HG03103 (cell line): ENCODE results near the gene RASSF8.
A peak's percentile ranks its signal among the peaks of the same experiment; 100 is the strongest.

Experiments
- ATAC-seq: cut with Tn5 transposase; IDR thresholded peaks from one replicate; pipeline ENCODE4 v1.9.1; 2021; ENCODE audit warnings: low read depth; ENCODE audit not compliant: unreplicated experiment

Gene RASSF8

DNA sequence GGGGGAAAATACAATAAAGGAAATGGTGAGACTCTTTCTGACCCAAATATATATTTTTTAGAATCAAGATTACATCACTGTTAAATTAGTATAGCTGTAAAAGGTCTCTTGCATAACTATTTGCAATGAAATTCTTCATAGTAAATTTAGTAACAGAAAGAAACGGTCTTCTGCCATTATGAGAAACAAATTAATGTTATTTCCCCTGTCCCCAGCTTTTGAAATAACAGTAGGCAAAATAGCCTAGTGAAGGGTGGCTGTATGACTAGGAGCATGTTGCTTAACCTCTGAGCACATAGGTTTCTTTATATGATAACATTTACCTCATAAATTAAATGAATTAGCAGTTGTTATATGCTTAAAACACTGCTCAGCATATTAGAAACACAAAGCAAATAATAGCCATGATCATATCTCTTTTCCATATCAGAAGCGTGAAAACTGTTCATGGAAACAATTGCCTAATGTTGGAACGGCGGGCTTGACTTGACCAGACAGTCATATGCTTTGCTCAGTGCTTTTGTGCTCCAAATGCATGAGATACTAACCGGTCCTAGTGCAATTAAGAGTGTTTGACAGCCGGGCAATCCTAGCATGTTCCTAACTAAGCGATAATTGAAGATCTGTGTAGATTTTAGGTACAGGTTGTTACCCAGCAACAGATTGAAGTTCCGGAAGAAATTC, 142.3 kb downstream of the RASSF8 start:
- ATAC-seq, result no peak

DNA sequence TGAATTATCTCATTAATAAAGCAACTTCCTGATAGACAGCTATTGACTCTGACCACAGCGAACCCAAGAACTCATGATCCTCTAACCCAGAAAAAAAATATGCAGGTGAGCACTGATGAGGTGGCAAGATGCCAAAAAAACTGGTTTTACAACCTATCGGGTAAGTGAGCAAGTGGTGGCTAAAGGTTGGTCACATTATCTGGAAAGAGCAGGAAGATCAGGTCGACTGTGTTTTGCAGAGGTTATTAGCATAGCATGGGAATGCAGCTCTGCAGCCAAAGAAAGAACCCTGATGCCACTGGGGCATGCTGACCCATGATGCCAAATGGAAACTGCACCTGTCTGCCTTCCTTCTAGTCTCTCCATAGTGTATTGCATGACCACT, 142.9 kb downstream of the RASSF8 start:
- no peak for ATAC-seq

DNA sequence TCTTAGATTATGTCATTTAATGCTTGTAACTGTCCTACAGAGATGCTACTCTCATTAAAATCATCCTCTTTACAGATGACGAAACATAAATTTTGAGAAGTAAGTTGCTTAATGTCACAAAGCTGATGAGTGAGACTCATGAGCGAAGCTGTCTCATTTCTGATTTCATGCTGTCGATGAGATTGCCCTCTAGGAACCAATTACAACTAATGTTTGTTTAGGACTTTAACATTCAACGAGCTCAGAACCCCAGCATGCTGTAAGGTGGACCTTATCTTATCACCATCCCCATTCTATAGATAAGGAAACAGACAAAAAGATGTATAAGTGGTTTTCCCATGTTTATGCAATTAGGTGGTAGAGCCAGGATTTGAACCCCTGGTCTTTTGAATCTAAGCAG, 143.3 kb downstream of the RASSF8 start:
- ATAC-seq, result no peak

DNA sequence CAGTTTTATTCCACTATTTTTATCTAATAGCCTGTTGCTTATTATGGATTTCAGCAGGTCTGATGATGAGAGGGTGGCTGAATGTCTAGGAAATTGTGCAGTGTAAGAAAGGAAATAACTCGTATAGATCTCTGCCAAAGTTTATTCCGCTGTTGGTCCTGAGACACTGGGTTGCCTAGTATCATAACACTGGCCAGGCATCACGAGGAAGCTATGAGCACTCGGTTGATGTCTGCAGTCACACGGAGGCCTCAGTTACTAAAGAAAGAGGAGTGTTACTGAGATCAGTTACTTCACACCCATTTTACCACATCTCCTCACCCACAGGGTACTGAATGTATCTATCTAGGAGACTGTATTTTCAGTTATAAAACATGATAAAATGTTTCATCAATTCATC, 144.5 kb downstream of the RASSF8 start:
- no peak for ATAC-seq

DNA sequence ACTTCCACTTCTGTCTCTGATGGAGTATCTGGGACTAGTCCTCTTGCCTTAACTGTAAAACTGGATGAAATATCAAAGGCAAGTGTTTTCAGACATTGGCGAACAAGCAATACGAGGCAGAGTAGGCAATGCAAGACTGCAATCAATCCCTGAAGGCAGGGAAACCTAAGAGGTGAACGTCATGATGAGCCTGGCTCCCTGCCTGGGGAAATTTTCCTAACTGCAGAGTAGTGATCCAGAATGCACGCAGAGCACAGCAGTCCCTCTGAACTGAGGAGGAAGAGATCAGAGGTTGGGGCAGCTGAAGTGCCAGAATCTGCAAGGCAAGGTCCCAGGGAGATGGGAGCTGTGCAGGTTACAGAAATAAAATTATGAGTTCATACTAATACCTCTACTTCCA, 147.9 kb downstream of the RASSF8 start:
- ATAC-seq, result no peak

DNA sequence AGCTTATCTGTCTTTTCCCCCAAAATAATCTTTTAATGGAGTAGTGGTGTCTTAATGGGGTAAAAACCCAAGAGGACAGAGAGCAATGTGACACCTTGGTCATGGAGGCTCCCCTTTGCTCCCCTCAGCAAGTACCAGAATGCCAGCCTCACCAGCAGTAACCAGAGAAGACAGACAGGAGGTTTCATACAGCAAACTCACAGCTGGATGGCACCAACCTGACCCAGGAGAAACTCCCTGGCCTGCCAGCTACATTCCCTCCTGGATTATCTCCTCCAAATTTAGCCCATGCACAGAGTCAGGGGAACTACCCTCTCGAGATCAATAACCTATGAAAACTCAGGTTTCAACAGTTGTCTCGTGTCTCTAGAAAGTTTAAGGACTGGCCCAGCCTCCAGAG, 150.4 kb downstream of the RASSF8 start:
- ATAC-seq, result no peak

DNA sequence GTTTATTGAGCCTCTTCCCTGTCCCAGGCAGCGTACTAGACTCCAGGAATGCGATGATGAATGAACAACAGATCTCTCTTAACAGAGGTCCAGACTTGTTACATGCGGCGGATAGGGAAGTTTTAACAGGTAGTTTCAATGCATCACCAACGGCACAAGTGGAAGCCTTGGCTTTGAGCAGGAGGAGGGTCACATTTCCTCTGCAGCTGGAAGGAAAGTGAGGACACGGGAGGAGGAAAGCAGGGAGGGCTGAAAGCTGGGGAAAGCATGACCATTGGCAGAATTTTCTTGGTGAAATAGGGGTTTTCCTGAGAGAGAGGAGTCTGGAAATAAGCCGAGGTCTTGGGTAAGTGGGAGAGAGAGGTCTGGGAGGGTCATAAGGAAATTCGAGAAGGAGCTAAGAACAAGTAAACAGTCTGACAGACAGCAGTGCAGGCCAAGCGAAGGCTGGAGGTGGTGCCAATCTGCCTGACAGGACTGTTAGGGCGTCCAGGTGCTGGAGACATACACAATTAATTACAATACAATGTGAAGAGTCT, 150.9 kb downstream of the RASSF8 start:
- no peak for ATAC-seq

DNA sequence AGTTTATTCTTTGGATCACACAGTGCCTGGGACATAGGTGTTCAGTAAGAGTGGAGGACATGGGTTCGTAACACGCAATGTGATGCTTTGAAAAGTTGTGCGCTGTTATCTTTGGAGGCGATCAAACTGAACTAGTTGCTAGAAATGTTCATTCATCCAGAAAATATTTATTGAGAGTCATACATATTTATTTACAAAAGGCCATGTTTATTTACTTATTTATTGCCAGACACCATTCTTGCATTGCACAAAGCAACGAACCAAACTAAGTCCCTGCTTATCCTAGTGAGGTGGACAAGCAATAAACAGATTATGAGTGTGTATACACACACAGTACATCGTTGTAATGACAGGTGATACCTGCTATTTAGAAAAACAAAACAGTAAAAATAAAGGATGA, 153.8 kb downstream of the RASSF8 start:
- no peak for ATAC-seq

DNA sequence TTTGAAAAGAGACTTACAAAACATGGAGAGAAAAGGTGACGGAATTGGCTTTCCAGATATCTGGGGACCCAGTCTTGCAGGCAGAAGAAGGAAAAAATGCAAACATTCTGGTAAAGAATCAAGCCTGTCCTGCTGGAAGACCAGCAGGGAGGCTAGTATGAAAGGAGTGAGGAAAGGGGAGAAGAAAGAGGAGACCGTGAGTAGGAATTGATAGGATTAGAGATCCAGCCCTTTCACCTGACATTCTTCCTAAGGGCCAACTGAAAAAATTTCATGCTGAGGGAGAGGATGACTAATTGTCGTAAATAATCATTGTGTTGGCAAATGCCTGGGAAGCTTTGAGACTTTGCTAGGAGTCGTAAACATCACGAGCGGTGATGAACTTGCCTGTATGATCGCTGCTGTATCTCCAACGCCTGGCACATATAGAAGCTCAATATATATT, 154.2 kb downstream of the RASSF8 start:
- ATAC-seq, result no peak

DNA sequence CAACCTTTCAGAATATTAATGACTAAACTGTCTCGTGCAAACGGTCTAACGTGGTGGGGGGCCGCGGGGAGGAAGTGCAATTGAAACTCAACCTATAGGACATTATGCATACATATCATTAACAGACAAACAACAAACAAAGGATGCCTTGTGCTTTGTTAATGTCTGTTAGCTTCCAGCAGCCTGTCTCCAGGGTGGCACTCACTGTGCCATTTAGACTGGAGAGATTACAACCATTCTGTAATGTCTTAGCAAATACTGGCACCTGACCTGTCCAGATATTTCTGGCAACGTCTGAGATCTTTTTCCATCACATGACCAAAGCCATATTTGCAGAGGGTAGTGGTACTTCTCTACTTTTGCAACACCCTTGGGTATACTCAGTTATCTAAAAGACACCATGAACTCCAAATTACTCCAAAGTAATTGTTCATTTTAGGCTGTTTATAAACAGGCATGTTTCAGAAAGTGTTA, 154.7 kb downstream of the RASSF8 start:
- ATAC-seq, result no peak

DNA sequence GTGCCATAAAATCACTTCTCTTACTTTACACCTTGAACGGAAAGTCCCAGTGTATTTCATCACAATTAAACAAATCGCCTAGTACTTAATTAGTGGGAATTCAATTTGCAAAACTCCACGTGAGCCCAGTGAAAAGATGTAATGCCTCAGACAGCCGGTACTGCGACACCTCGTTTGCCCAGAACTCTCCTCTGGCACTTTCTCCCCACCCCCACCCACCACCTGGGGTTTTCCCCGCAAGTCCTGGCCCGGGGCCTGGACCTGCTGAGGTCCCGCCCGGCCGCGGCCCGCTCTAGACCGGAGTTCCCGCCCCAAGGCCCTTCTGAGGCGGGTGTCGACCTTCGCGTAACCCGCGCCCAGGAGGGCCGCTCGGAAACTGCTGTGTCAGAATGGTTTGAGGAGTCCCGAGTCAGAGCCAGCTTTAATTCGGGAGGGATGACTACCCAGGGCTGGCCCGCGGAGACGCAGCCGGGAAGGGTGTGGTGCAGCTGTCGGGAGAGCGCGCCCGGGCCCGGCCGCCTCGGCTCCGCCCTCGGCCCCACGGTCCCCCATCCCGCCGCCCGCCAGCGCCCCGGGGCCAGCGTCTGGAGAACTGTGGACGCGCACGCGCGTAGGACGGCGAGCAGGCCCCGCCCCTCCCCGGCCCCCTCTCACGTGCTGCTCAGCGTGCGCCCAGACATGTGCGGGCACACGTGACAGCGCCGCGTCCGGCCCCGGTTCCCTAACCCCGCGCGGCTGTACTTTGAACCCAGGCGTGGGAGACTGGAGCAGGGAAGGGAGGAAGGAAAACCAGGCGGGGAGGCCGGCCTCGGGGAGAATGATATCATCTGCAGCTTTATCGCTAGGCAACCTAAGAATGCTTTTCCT, 155.6 kb downstream of the RASSF8 start:
- ATAC-seq, result peak; percentile 68

DNA sequence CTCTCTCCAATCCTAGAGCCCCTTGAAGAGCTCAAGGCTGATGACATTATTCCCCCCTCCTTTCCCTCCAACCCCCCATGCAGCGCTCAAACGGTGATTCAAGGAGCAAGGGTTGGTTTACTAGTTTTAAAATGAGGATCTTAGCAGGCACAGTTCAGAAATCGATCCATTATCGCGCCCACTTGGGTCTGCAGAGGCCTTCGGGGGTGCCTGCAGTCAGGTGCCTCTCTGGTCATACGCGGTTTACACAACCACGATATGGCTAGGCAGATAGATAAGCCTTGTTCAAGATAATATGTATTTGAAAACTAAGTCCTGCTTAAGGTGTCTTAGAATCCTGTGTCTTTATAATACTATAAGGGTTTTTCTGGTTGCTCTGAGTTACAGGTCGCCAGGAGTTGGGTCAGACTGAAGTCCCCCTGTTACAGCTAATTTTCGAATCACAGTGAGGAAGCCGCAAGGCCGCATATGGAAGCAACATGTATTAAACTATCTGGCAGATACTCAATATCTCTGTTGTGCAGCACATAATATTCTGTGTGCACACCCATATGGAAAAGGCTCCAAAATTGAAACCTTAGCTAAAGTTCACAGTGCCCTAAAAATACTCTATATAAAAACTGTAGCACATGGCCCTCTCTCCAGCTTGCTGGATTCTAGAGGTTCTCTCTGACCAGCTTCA, 156.4 kb downstream of the RASSF8 start:
- no peak for ATAC-seq

DNA sequence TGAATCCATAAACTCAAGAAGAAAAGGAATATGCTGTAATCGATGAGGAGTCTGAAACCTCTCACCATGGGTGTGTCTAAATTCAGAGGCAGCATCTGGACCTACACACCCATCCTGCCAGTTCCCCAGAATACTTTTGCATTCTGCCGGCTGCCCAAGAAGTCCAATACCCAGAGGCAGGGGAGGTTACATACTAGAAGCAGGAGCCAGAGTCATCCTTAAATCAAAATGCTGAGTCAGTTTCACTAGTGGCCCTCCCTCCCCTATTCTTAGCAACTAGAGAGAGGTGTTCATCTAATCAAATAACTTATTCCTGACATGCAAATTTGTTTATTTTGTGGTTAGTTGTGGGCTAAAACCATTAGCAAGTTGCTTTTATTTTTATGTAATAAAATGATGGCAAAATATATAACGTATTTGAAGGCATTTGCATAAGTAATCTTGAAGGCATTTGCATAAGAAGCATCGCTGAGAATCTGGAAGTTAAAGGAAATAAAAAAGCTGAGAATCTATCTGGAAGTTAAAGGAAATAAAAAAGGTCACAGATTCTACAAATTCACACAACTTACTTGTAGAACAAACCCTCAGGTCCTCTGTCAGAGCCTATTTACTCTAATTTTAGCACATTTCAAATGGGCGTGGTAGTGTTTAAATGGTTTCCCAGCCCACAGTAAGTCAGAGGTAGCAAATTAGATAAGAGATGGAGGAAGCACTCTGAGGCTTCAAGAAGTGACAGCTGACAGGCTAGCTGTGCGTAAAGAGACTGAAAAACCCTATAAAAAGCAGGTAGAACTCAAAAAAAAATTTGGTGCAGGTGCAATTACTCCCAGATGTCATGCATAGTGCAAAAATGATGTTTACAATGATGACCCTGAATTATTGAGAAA, 158.6 kb downstream of the RASSF8 start:
- ATAC-seq, result no peak

DNA sequence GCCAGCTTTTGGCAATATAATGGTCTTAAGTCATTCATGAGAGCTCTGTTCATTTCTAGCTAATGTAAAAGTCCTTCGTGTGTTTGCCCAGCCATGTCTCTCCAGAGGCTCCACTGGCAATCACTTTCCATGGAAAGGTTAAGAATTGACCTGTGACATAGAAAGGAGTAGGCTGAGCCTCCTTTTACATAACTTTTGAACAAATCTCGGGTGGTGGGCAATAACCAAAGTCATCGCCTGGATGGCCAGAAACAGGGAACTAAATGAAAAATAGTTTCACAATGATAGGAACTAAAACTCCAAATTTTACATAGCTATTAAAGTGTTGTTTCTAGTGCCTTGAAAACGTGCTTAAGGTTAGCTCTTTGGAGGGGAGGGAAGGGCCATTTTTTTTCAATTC, 159.8 kb downstream of the RASSF8 start:
- no peak for ATAC-seq

DNA sequence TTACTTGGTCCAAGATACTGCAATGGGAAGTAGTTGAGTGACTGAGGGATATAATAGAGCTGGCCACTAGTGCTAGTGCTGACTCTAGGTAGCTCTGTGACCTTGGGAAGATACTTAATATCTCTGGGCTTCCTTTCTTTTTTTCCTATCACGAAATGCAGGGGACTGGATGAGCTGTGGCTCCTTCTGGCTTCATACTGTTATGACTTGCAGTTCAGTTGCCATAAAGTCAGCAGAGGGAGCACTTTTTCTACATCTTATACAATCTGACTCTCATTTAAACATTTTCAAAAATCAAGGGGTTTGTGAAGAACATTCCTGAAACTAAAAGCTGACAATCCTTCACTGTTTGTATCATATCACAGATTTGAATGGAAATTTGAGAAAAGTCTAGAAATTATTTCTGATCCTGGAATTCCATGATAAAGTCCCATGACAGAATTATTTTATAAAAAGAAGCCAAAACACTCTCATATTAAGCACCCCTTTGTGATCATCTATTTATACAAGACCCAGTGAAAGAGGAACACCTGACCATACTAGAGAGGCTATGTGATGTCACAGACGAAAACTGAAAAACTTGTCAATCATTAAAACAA, 161.0 kb downstream of the RASSF8 start:
- no peak for ATAC-seq

DNA sequence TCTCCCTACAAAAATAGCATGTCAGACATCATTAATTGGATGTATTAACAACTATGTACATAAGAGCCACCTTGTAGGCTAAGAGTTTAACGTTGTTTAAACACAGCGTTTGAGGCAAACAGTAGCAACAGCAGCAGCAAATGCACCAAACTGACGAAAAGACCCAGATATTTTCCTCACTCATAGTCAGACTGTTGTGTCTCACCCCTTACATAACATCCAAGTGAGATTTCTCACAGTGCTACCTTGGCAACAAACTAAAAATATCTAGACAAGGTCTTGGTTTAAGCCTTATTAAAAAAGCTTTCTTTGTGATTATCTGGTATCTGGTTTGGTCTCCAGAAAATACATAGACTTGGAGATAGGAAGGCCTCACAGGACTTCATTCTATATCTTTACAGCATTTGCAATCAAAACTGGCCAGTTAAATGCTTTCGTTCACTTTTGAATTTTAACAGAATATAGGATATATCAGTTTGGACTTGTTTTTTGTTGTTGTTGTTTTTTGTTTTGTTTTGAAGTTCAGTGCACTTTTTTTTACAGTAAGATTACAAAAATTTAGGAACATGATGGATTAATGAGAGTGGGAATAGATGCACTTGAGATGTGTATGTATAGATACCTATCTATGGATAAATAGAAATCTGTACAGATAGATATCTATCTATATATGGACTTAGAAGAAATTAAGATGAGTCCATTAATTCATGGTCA, 162.2 kb downstream of the RASSF8 start:
- no peak for ATAC-seq

DNA sequence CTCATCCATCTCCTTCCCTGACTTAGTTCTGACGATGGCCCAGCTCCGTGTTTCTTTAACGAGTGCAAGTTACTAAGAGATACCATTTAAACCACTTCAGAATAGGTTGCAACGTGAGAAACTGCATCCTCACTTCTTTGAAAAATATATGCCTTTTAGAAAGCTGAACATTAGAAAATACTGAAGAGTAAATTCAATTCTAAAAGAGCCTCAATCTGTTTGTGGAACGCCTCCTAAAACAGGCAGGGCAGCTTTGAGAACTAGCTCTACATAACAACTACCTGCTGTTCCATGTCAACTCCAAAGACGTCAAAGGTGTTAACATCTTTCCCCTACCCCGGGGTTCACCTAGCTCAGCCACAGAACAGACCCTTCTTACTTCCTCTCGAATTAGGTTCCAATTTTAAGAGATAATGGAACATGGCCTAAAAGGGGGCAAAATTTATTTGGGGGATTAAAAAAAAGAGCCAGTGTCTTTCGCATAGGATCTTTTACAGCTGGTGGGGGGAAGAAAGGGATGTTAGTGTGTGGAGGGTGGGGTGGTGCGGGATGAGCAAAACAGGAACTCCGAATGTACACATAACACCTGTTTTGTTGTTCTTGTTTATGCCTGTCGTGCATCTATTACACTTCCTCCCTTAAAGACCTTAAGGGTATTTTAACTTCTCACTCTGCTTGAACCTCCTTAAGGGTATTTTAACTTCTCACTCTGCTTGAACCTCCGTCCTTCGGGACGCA, 163.0 kb downstream of the RASSF8 start:
- ATAC-seq, result no peak

DNA sequence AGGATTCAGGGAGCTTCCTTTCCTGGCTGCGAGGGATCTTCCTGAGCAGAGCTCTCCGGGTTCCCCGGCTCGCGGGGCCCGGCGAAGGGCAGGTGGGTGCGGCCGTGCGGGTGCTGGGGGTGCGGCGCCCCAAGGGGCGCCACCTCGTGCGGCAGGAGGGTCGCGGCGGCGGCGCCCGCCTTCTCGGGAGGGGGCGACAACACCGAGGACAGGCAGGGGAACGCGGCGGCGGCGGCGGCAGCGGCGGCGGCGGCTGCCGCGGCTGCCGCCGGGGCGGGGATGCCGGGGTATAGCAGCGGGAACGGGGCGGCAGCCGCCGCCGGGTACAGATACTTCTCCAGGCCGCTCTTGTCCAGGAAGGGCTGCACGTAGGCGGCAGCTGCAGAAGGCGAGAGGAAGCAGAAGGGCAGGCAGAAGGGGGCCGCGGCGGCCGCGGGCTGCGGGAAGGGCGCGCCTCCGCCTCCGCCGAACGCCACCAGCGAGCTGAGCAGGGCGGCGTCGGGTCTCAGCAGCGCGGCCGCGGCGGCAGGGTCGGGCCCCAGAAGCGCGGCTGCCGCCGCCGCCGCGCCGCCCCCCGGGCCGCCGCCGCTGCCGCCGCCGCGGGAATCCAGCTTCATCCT, 163.7 kb downstream of the RASSF8 start:
- peak; percentile 35 for ATAC-seq
